H1 (cell line): ENCODE results near the gene YWHAG. TPM values are rescaled to one million over a fixed set of nuclear protein-coding genes. Genes with fewer than 3 reads are reported as not detected.
A peak's percentile ranks its signal among the peaks of the same experiment; 100 is the strongest.

Experiments used
- ASH2L ChIP-seq: fragments of 200-600, 300-600 bp; sonication (generic); IDR thresholded peaks from one replicate; pipeline ENCODE4 v1.7.1; 2017; ENCODE audit warnings: low read length
- BCL11A ChIP-seq, 2 experiments: IDR thresholded peaks; one replicate each; pipeline ENCODE4 v1.6.1; 2011; ENCODE audit warnings: low read depth in 2 of 2, low read length in 2 of 2, mild to moderate bottlenecking in 2 of 2
- CBX5 ChIP-seq: fragments of 300-800, 300-1000 bp; sonication (generic); IDR thresholded peaks from 2 replicates; pipeline ENCODE4 v1.7.1; 2016; ENCODE audit warnings: antibody characterized with exemption, low read length, low read depth
- CBX8 ChIP-seq: fragments of 300-800, 300-1000 bp; sonication (generic); IDR thresholded peaks from 2 replicates; pipeline ENCODE4 v1.7.1; 2016; ENCODE audit warnings: low read depth, low read length, borderline replicate concordance
- CEBPB ChIP-seq: IDR thresholded peaks from 2 replicates; pipeline ENCODE4 v1.6.1; 2012; ENCODE audit warnings: low read depth, low read length
- CHD2 ChIP-seq: IDR thresholded peaks from 2 replicates; pipeline ENCODE4 v1.6.1; 2012; ENCODE audit warnings: low read length, improper control_type of control experiment
- CTBP2 ChIP-seq: IDR thresholded peaks from 2 replicates; pipeline ENCODE4 v1.7.0; 2011; ENCODE audit warnings: borderline replicate concordance, mild to moderate bottlenecking, moderate library complexity, mixed read lengths, low read length; ENCODE audit not compliant: insufficient read depth, insufficient read length
- FOSL1 ChIP-seq: IDR thresholded peaks from 2 replicates; pipeline ENCODE4 v1.6.1; 2011; ENCODE audit warnings: mild to moderate bottlenecking, low read depth, low read length, moderate library complexity; ENCODE audit not compliant: insufficient read depth
- GTF2F1 ChIP-seq: IDR thresholded peaks from 2 replicates; pipeline ENCODE4 v1.6.1; 2012; ENCODE audit warnings: low read depth, low read length, improper control_type of control experiment, borderline replicate concordance
- HDAC6 ChIP-seq: IDR thresholded peaks from one replicate; pipeline ENCODE4 v1.7.1; 2012; ENCODE audit warnings: low read depth, mild to moderate bottlenecking, inconsistent platforms, low read length, moderate library complexity
- JUN ChIP-seq: IDR thresholded peaks from 2 replicates; pipeline ENCODE4 v1.6.1; 2011; ENCODE audit warnings: low read depth, mild to moderate bottlenecking, improper control_type of control experiment, low read length
- JUND ChIP-seq: IDR thresholded peaks from 2 replicates; pipeline ENCODE4 v1.6.1; 2011; ENCODE audit warnings: mild to moderate bottlenecking, improper control_type of control experiment, low read length
- NANOG ChIP-seq: IDR thresholded peaks from 2 replicates; pipeline ENCODE4 v1.6.1; 2011; ENCODE audit warnings: low read length, low read depth, mild to moderate bottlenecking, inconsistent platforms; ENCODE audit not compliant: insufficient read depth, poor library complexity, severe bottlenecking
- POU5F1 ChIP-seq: IDR thresholded peaks from 2 replicates; pipeline ENCODE4 v1.6.1; 2011; ENCODE audit warnings: low read depth, mild to moderate bottlenecking, low read length, moderate library complexity
- RAD21 ChIP-seq, 2 experiments: IDR thresholded peaks in 1 of 2; conservative IDR thresholded peaks in 1 of 2; 2 replicates each; pipeline ENCODE4 v1.6.1; 2011; ENCODE audit warnings: low read depth in 2 of 2, low read length in 2 of 2, improper control_type of control experiment in 1 of 2, inconsistent platforms in 1 of 2, mild to moderate bottlenecking in 1 of 2, moderate library complexity in 1 of 2
- RBBP5 ChIP-seq: IDR thresholded peaks from 2 replicates; pipeline ENCODE4 v1.7.1; 2012; ENCODE audit warnings: low read depth, mild to moderate bottlenecking, inconsistent platforms, low read length, moderate library complexity, borderline replicate concordance
- SIX5 ChIP-seq: IDR thresholded peaks from 2 replicates; pipeline ENCODE4 v1.6.1; 2011; ENCODE audit warnings: mild to moderate bottlenecking, low read depth, low read length
- SP1 ChIP-seq: IDR thresholded peaks from 2 replicates; pipeline ENCODE4 v1.6.1; 2011; ENCODE audit warnings: low read depth, low read length
- SP2 ChIP-seq: IDR thresholded peaks from 2 replicates; pipeline ENCODE4 v1.6.1; 2012; ENCODE audit warnings: mild to moderate bottlenecking, low read length, inconsistent platforms
- SRF ChIP-seq: IDR thresholded peaks from 2 replicates; pipeline ENCODE4 v1.6.1; 2011; ENCODE audit warnings: mild to moderate bottlenecking, low read depth, low read length, moderate library complexity
- TAF1 ChIP-seq: IDR thresholded peaks from 2 replicates; pipeline ENCODE4 v1.6.1; 2011; ENCODE audit warnings: mild to moderate bottlenecking, low read depth, low read length
- TEAD4 ChIP-seq: IDR thresholded peaks from 2 replicates; pipeline ENCODE4 v1.6.1; 2012; ENCODE audit warnings: low read depth, low read length, inconsistent platforms, mixed read lengths
- ZNF274 ChIP-seq: IDR thresholded peaks from 2 replicates; pipeline ENCODE4 v1.7.0; 2012; ENCODE audit warnings: low read length, borderline replicate concordance; ENCODE audit errors: extremely low read depth
- polyA plus RNA-seq, 7 experiments: library from polyadenylated mRNA; depleted of rRNA in 3 of 7; stranded (reverse) in 5 of 7; unstranded in 2 of 7; fragments of >200 nt in 5 of 7; fragments of 200-250 nt in 2 of 7; gene quantifications; 1 replicate in 5 of 7; 2 replicates in 1 of 7; 4 replicates in 1 of 7; pipeline versions ENCODE4 v1.2.1 to v1.2.3, GENCODE V29; 2011 to 2013; ENCODE audit warnings: missing spikeins in 2 of 7, mixed read lengths in 2 of 7
- total RNA-seq: library from RNA; stranded (reverse); fragmentation: NEBNext Ultra II Directional; extraction: Animal tissue kit (Norgen Biotek cat#: 25700); gene quantifications from 2 replicates; pipeline ENCODE4 v1.2.1, GENCODE V29; 2021
- TF ChIP-seq, protein P1 (sequence below): IDR thresholded peaks from 2 replicates; pipeline ENCODE4 v1.6.1; 2012; ENCODE audit warnings: low read length, inconsistent platforms

The YWHAG gene
- total and polyA plus RNA-seq, 2 of the 8 experiments (the other 6 are each of a cell fraction or from before 2014, with no cell fraction given), result 57.2 to 241 TPM

- TF ChIP-seq JUN (no peak), BCL11A (IDR thresholded peaks at IDR 0.05; ENCODE audit: low read depth in 2 of 2, low read length in 2 of 2) (no peak), RBBP5 (peak; percentile 72; the same call in 1 of the 2 replicates), CTBP2 (no peak), POU5F1 (no peak), ZNF274 (no peak), SIX5 (no peak), JUND (no peak), TAF1 (peak; percentile 75), RAD21 (IDR thresholded peaks at IDR 0.05 in 1 of 2, conservative IDR thresholded peaks at IDR 0.05 in 1 of 2; ENCODE audit: low read depth in 2 of 2, low read length in 2 of 2) (no peak), CBX5 (no peak), SRF (no peak), NANOG (no peak), HDAC6 (no peak), FOSL1 (no peak), CEBPB (no peak), CBX8 (no peak), TEAD4 (no peak), SP2 (no peak), ASH2L (peak; percentile 11), SP1 (peak; percentile 96), GTF2F1 (no peak), CHD2 (peak; percentile 65; the same call in 1 of the 2 replicates)
- TF ChIP-seq, protein P1, sequence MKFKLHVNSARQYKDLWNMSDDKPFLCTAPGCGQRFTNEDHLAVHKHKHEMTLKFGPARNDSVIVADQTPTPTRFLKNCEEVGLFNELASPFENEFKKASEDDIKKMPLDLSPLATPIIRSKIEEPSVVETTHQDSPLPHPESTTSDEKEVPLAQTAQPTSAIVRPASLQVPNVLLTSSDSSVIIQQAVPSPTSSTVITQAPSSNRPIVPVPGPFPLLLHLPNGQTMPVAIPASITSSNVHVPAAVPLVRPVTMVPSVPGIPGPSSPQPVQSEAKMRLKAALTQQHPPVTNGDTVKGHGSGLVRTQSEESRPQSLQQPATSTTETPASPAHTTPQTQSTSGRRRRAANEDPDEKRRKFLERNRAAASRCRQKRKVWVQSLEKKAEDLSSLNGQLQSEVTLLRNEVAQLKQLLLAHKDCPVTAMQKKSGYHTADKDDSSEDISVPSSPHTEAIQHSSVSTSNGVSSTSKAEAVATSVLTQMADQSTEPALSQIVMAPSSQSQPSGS, result no peak; the same call in 1 of the 2 replicates
Observed at GRCh38 chr7:76317782-76318487, 40.9 kb downstream of the YWHAG start (continued).
